GM18505 (cell line): Measurements from ENCODE around the gene HS6ST2.
"Not testable (repeated sequence)": the region's sequence is repeated elsewhere in the genome, so short reads cannot be mapped to it uniquely, and the experiment has no call there.

Experiments used
- ATAC-seq: cut with Tn5 transposase; IDR thresholded peaks from one replicate; pipeline ENCODE4 v1.9.1; 2021; ENCODE audit not compliant: unreplicated experiment
- POLR2A ChIP-seq: IDR thresholded peaks from 4 replicates; pipeline ENCODE4 v1.6.1; 2011; ENCODE audit warnings: borderline replicate concordance; ENCODE audit not compliant: insufficient read depth, insufficient read length; ENCODE audit errors: extremely low read depth

Gene HS6ST2

GRCh38 chrX:132908891-132909290, 49.5 kb downstream of the HS6ST2 start:
- ATAC-seq, result no peak
- TF ChIP-seq POLR2A, result no peak

GRCh38 chrX:132900633-132901293, 57.7 kb downstream of the HS6ST2 start:
- TF ChIP-seq POLR2A, result no peak
- no peak for ATAC-seq

- TF ChIP-seq POLR2A, result no peak
- no peak for ATAC-seq
Observed at GRCh38 chrX:132887569-132887968, 70.9 kb downstream of the HS6ST2 start.

- no peak for TF ChIP-seq POLR2A
- ATAC-seq, result no peak
Observed at GRCh38 chrX:132883358-132883915, 75.0 kb downstream of the HS6ST2 start.

DNA sequence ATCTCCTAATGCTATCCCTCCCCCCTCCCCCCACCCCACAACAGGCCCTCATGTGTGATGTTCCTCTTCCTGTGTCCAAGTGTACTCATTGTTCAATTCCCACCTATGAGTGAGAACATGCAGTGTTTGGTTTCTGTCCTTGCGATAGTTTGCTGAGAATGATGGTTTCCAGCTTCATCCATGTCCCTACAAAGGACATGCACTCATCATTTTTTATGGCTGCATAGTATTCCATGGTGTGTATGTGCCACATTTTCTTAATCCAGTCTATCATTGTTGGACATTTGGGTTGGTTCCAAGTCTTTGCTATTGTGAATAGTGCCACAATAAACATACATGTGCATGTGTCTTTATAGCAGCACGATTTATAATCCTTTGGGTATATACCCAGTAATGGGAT, 77.7 kb downstream of the HS6ST2 start:
- ATAC-seq, result not testable (repeated sequence)

- ATAC-seq, result no peak
- no peak for TF ChIP-seq POLR2A
Observed at GRCh38 chrX:132877954-132878536, 80.4 kb downstream of the HS6ST2 start.

DNA sequence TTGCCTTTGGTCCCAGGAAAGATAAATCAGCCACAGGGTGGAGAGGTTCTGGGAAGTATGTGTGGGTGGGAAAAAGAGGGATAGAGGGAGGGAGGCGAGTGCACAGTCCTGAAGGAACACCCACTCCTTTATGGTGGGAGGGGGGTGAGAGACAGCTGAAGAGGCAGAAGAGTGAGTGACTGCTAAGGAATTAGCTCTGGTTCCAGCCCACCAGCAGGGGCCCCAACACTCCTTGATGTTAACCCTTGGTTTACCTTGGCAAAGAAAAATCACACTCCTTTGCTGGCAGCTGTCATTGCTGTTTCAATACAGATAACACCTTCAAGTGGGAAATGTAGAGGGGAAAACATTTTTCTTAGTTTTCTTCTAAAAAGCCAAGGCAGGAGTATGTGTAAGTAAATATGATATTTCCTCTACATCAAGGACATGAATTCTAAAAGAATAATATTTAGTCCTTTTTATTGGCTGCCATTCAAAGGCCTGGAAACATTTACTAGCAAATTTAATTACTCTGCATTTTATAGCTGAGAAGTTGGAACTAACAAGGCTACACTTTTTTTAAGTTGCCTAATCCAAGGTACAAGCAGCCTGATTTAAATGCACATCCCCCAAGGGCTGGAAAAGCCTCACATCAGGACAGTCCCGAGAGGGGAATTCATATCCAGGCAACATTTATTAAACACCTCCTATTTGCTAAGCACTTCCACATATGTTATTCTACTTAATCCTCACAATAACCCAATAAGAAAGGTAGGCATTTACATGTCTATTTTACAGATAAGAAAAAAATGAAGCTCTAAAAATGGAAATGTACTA, 81.7 kb downstream of the HS6ST2 start:
- TF ChIP-seq POLR2A, result no peak

GRCh38 chrX:132875650-132876522, 82.5 kb downstream of the HS6ST2 start:
- ATAC-seq, result no peak
- TF ChIP-seq POLR2A, result no peak

More for the DNA sequence above, 81.7 kb downstream of the HS6ST2 start:
- no peak for ATAC-seq

- ATAC-seq, result no peak
- TF ChIP-seq POLR2A, result no peak
Observed at GRCh38 chrX:132862562-132862961, 95.9 kb downstream of the HS6ST2 start.

- no peak for TF ChIP-seq POLR2A
Observed at GRCh38 chrX:132861076-132861475, 97.4 kb downstream of the HS6ST2 start.

GRCh38 chrX:132860200-132860599, 98.2 kb downstream of the HS6ST2 start:
- no peak for TF ChIP-seq POLR2A
- ATAC-seq, result no peak

More at GRCh38 chrX:132861076-132861475, 97.4 kb downstream of the HS6ST2 start:
- no peak for ATAC-seq

GRCh38 chrX:132858018-132858417, 100.4 kb downstream of the HS6ST2 start:
- no peak for TF ChIP-seq POLR2A
- no peak for ATAC-seq
